GM18870 (cell line): ENCODE results near the gene ASB1.

Source experiments
- ATAC-seq: cut with Tn5 transposase; IDR thresholded peaks from one replicate; pipeline ENCODE4 v1.9.1; 2021; ENCODE audit warnings: moderate library complexity; ENCODE audit not compliant: unreplicated experiment

ASB1 gene

GRCh38 chr2:238422285-238422684, 4.4 kb upstream of the ASB1 start:
- ATAC-seq, result no peak

- ATAC-seq, result no peak
These were observed 3.8 kb upstream of the ASB1 start for GRCh38 chr2:238422940-238423339.

GRCh38 chr2:238423561-238424312, 3.0 kb upstream of the ASB1 start:
- ATAC-seq, result no peak

GRCh38 chr2:238424313-238424700, 2.4 kb upstream of the ASB1 start:
- no peak for ATAC-seq

- no peak for ATAC-seq
These were observed 1.2 kb upstream of the ASB1 start for GRCh38 chr2:238425505-238425978.

- peak; percentile 22 for ATAC-seq
These were observed 654 bp upstream of the ASB1 start for GRCh38 chr2:238425979-238426567.

- no peak for ATAC-seq
These were observed 872 bp downstream of the ASB1 start for GRCh38 chr2:238427435-238428162.

GRCh38 chr2:238428866-238429265, 2.1 kb downstream of the ASB1 start:
- no peak for ATAC-seq

GRCh38 chr2:238430781-238431180, 4.1 kb downstream of the ASB1 start:
- ATAC-seq, result no peak

GRCh38 chr2:238431456-238431855, 4.7 kb downstream of the ASB1 start:
- ATAC-seq, result no peak

- ATAC-seq, result no peak
These were observed 6.7 kb downstream of the ASB1 start for GRCh38 chr2:238433300-238433915.

GRCh38 chr2:238433941-238434845, 7.5 kb downstream of the ASB1 start:
- no peak for ATAC-seq

- no peak for ATAC-seq
These were observed 8.4 kb downstream of the ASB1 start for GRCh38 chr2:238434846-238435751.

GRCh38 chr2:238435752-238436096, 9.0 kb downstream of the ASB1 start:
- no peak for ATAC-seq

GRCh38 chr2:238438856-238439849, 12.4 kb downstream of the ASB1 start:
- ATAC-seq, result no peak

GRCh38 chr2:238439917-238440316, 13.2 kb downstream of the ASB1 start:
- no peak for ATAC-seq

- no peak for ATAC-seq
These were observed 13.6 kb downstream of the ASB1 start for GRCh38 chr2:238440331-238440730.

GRCh38 chr2:238440767-238441166, 14.0 kb downstream of the ASB1 start:
- ATAC-seq, result no peak
